KG1 (cell line): Measurements from ENCODE around the gene GATA5.

ENCODE experiments used
- DNase-seq: peaks from one replicate; lab custom pipeline; 2025; lab: John Stamatoyannopoulos, UW

The GATA5 gene

GRCh38 chr20:62472138-62472940 lies 3.5 kb downstream of the GATA5 start:
- no peak for DNase-seq

- DNase-seq: no peak
Observed at GRCh38 chr20:62470459-62470858, 5.3 kb downstream of the GATA5 start.

- no peak for DNase-seq
Observed at GRCh38 chr20:62470001-62470400, 5.8 kb downstream of the GATA5 start.

GRCh38 chr20:62469352-62469751 lies 6.4 kb downstream of the GATA5 start:
- DNase-seq: no peak

GRCh38 chr20:62466806-62467537 lies 8.8 kb downstream of the GATA5 start:
- DNase-seq: no peak

GRCh38 chr20:62466072-62466760 lies 9.6 kb downstream of the GATA5 start:
- no peak for DNase-seq

GRCh38 chr20:62464990-62465389 lies 10.8 kb downstream of the GATA5 start:
- DNase-seq: no peak

GRCh38 chr20:62464425-62464770 lies 11.4 kb downstream of the GATA5 start:
- no peak for DNase-seq

GRCh38 chr20:62463651-62464424 lies 12.0 kb downstream of the GATA5 start:
- no peak for DNase-seq

- no peak for DNase-seq
Observed at GRCh38 chr20:62462976-62463592, 12.7 kb downstream of the GATA5 start.

- no peak for DNase-seq
Observed at GRCh38 chr20:62461834-62462233, 14.0 kb downstream of the GATA5 start.

GRCh38 chr20:62461157-62461556 lies 14.6 kb downstream of the GATA5 start:
- no peak for DNase-seq

- DNase-seq: no peak
Observed at GRCh38 chr20:62460678-62461077, 15.1 kb downstream of the GATA5 start.

GRCh38 chr20:62459488-62459887 lies 16.3 kb downstream of the GATA5 start:
- no peak for DNase-seq

GRCh38 chr20:62458275-62459251 lies 17.2 kb downstream of the GATA5 start:
- DNase-seq: no peak

- DNase-seq: no peak
Observed at GRCh38 chr20:62457831-62458230, 18.0 kb downstream of the GATA5 start.

GRCh38 chr20:62457098-62457497 lies 18.7 kb downstream of the GATA5 start:
- DNase-seq: no peak

GRCh38 chr20:62455929-62456328 lies 19.9 kb downstream of the GATA5 start:
- no peak for DNase-seq

GRCh38 chr20:62454904-62455636 lies 20.7 kb downstream of the GATA5 start:
- no peak for DNase-seq
